Parathyroid adenoma (tissue), 2 donors: ENCODE measurements around the gene TXNDC11.

Experiments used
- H2AFZ ChIP-seq: fragments of 300-600 bp; sonication (generic); one replicate; pipeline ENCODE4 v1.7.0; 2017; ENCODE audit warnings: antibody characterized with exemption, mild to moderate bottlenecking
- H3K27ac ChIP-seq: fragments of 300-600 bp; sonication (generic); one replicate; pipeline ENCODE4 v1.7.0; 2017
- H3K27me3 ChIP-seq: fragments of 300-600 bp; sonication (generic); one replicate; pipeline ENCODE4 v1.7.0; 2017; ENCODE audit warnings: low read length; ENCODE audit not compliant: control insufficient read depth, insufficient read depth
- H3K36me3 ChIP-seq: fragments of 300-600 bp; sonication (generic); one replicate; pipeline ENCODE4 v1.7.0; 2017; ENCODE audit warnings: low read length; ENCODE audit not compliant: control insufficient read depth, insufficient read depth
- H3K4me1 ChIP-seq: fragments of 300-600 bp; sonication (generic); one replicate; pipeline ENCODE4 v1.7.0; 2017; ENCODE audit warnings: control low read depth
- H3K4me2 ChIP-seq: fragments of 300-600 bp; sonication (generic); one replicate; pipeline ENCODE4 v1.7.0; 2017; ENCODE audit warnings: low read length
- H3K4me3 ChIP-seq: fragments of 300-600 bp; sonication (generic); one replicate; pipeline ENCODE4 v1.7.0; 2017; ENCODE audit warnings: low read depth, low read length
- H3K79me2 ChIP-seq: fragments of 300-600 bp; sonication (generic); one replicate; pipeline ENCODE4 v1.7.0; 2017; ENCODE audit warnings: control low read depth
- H3K9ac ChIP-seq: fragments of 300-600 bp; sonication (generic); one replicate; pipeline ENCODE4 v1.7.0; 2017; ENCODE audit warnings: mild to moderate bottlenecking
- H3K9me3 ChIP-seq: fragments of 300-600 bp; sonication (generic); one replicate; pipeline ENCODE4 v1.7.0; 2017; ENCODE audit warnings: low read length; ENCODE audit not compliant: control insufficient read depth
- TF ChIP-seq, protein P1 (sequence below): fragments of 300-600 bp; sonication (generic); IDR thresholded peaks from one replicate; pipeline ENCODE4 v1.7.0; 2017; ENCODE audit warnings: antibody characterized with exemption, mild to moderate bottlenecking
- donor health status: primary hyperparathyroidism.

Gene TXNDC11

DNA sequence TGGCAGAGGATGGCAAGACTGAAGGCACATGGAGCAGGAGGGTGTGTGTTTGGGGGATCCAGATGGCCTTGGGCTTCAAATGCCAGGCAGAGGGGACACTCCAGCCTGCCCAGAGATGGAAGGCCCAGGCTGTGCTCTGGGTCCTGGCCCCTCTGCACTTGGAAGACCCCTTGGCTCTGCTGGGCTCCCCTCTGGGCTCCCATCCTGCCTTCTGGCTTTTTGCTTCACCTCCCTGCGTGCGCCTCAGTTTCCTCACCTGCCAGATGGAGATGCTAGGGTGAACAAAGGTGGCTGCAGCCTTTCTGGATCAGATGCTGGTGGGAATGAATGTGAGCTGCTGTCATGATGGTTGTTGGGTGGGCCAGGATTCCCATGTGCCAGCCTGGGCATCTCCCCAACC, 71.4 kb downstream of the TXNDC11 start:
- peaks cover 9% of the 10 kb centered on the region for H3K4me1 ChIP-seq
- H3K9ac ChIP-seq, result no peak overlapping the region
- H3K4me3 ChIP-seq, result no peak overlapping the region
- TF ChIP-seq, protein P1, sequence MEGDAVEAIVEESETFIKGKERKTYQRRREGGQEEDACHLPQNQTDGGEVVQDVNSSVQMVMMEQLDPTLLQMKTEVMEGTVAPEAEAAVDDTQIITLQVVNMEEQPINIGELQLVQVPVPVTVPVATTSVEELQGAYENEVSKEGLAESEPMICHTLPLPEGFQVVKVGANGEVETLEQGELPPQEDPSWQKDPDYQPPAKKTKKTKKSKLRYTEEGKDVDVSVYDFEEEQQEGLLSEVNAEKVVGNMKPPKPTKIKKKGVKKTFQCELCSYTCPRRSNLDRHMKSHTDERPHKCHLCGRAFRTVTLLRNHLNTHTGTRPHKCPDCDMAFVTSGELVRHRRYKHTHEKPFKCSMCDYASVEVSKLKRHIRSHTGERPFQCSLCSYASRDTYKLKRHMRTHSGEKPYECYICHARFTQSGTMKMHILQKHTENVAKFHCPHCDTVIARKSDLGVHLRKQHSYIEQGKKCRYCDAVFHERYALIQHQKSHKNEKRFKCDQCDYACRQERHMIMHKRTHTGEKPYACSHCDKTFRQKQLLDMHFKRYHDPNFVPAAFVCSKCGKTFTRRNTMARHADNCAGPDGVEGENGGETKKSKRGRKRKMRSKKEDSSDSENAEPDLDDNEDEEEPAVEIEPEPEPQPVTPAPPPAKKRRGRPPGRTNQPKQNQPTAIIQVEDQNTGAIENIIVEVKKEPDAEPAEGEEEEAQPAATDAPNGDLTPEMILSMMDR, result no peak
- H2AFZ ChIP-seq, result no peak overlapping the region
- no peak overlapping the region for H3K27ac ChIP-seq
- H3K79me2 ChIP-seq, result no peaks in the 10 kb centered on the region
- H3K27me3 ChIP-seq, result no peaks in the 10 kb centered on the region
- H3K9me3 ChIP-seq, result no peaks in the 10 kb centered on the region
- no peaks in the 10 kb centered on the region for H3K36me3 ChIP-seq
- no peak overlapping the region for H3K4me2 ChIP-seq

- Histone ChIP-seq H3K9ac (no peak overlapping the region), H3K27ac (no peak overlapping the region)
These were observed 72.2 kb downstream of the TXNDC11 start for GRCh38 chr16:11670171-11671131.

GRCh38 chr16:11669380-11670146, 73.1 kb downstream of the TXNDC11 start:
- Histone ChIP-seq H3K4me3 (peak overlapping the region; percentile 68), H3K79me2 (no peaks in the 10 kb centered on the region), H3K4me2 (peak overlapping the region; percentile 83), H3K36me3 (no peaks in the 10 kb centered on the region), H3K9ac (no peak overlapping the region), H3K4me1 (peaks cover 9% of the 10 kb centered on the region), H2AFZ (peak overlapping the region; percentile 83), H3K27me3 (no peaks in the 10 kb centered on the region), H3K9me3 (no peaks in the 10 kb centered on the region), H3K27ac (peak overlapping the region; percentile 49)
- TF ChIP-seq, protein P1, result no peak

More at GRCh38 chr16:11670171-11671131, 72.2 kb downstream of the TXNDC11 start:
- no peak overlapping the region for H3K4me3 ChIP-seq
- no peaks in the 10 kb centered on the region for H3K36me3 ChIP-seq
- H2AFZ ChIP-seq, result no peak overlapping the region
- H3K79me2 ChIP-seq, result no peaks in the 10 kb centered on the region
- no peak overlapping the region for H3K4me2 ChIP-seq
- TF ChIP-seq, protein P1, result no peak
- peaks cover 9% of the 10 kb centered on the region for H3K4me1 ChIP-seq
- no peaks in the 10 kb centered on the region for H3K27me3 ChIP-seq
- no peaks in the 10 kb centered on the region for H3K9me3 ChIP-seq

GRCh38 chr16:11668623-11669379, 73.9 kb downstream of the TXNDC11 start:
- Histone ChIP-seq H3K4me2 (peak overlapping the region; percentile 83), H3K4me1 (peaks cover 9% of the 10 kb centered on the region), H3K9ac (no peak overlapping the region), H3K79me2 (no peaks in the 10 kb centered on the region), H3K27me3 (no peaks in the 10 kb centered on the region), H3K9me3 (no peaks in the 10 kb centered on the region), H2AFZ (peak overlapping the region; percentile 83), H3K36me3 (no peaks in the 10 kb centered on the region), H3K4me3 (peak overlapping the region; percentile 68), H3K27ac (peak overlapping the region; percentile 49)
- TF ChIP-seq, protein P1, result no peak
